ENCODE results near the gene TMEM63C. TPM values are rescaled to one million over a fixed set of nuclear protein-coding genes. Genes with fewer than 3 reads are reported as not detected.

TMEM63C gene
- total RNA-seq, 1 experiment from 2014 or later: 5.2 TPM

DNA sequence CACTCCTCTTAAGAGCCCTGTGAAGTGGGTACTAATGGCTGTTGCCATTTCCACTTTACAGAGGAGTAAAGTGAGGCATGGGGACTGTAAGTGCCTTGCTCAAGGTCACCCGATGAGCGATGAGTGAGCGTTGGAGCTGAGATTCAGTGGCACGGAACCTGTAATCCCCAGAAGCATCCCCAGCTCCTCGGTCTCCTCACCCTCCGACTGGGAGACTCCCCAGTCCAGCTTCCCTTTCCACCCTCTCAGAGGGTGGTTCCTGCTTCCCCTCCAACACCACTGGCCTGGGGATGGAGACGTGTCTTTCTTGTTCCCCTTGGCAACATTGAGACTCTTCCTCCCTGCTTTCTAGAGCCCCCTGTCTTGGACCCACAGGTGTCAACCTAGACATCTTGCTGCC, 32.6 kb downstream of the TMEM63C start:
- no peaks in the 10 kb centered on the region for H3K27me3 ChIP-seq
- no peaks in the 10 kb centered on the region for H3K36me3 ChIP-seq
- H3K27ac ChIP-seq: no peak overlapping the region
- no peak for DNase-seq
- H3K4me1 ChIP-seq: no peaks in the 10 kb centered on the region
- no peak overlapping the region for H3K4me3 ChIP-seq
- H3K9me3 ChIP-seq (replicated peaks): no peaks in the 10 kb centered on the region

DNA sequence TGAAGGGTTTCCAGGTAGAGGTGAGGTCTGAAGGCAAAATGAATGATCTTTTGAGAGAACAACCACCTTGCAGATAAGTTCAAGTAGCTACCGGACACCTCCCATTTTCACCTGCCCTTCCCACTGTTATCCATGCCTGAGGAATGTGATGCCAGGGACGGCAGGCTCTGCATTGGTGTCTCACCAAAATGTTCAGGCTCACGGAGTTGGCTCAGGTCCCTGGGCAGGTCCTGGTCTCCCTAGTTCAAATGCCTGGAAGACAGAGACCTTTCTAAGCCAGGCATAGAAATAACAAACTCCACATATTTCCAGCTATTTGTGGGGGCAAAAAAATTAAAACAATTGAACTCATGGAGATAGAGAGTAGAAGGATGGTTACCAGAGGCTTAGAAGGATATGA, 36.0 kb downstream of the TMEM63C start:
- H3K4me1 ChIP-seq: no peaks in the 10 kb centered on the region
- no peaks in the 10 kb centered on the region for H3K36me3 ChIP-seq
- no peaks in the 10 kb centered on the region for H3K27me3 ChIP-seq
- no peak overlapping the region for H3K27ac ChIP-seq
- H3K4me3 ChIP-seq: no peak overlapping the region
- no peaks in the 10 kb centered on the region for H3K9me3 ChIP-seq (replicated peaks)
- no peak for DNase-seq

- Histone ChIP-seq H3K36me3 (no peaks in the 10 kb centered on the region), H3K27me3 (no peaks in the 10 kb centered on the region), H3K27ac (no peak overlapping the region), H3K9me3 (replicated peaks) (no peaks in the 10 kb centered on the region), H3K4me3 (no peak overlapping the region), H3K4me1 (no peaks in the 10 kb centered on the region)
- DNase-seq: no peak
Measured at GRCh38 chr14:77219591-77219990, 38.0 kb downstream of the TMEM63C start.

- Histone ChIP-seq H3K27ac (no peak overlapping the region), H3K4me3 (no peak overlapping the region), H3K36me3 (no peaks in the 10 kb centered on the region), H3K27me3 (no peaks in the 10 kb centered on the region), H3K4me1 (no peaks in the 10 kb centered on the region), H3K9me3 (replicated peaks) (no peaks in the 10 kb centered on the region)
- DNase-seq: no peak
Measured at GRCh38 chr14:77220246-77221017, 38.8 kb downstream of the TMEM63C start.

DNA sequence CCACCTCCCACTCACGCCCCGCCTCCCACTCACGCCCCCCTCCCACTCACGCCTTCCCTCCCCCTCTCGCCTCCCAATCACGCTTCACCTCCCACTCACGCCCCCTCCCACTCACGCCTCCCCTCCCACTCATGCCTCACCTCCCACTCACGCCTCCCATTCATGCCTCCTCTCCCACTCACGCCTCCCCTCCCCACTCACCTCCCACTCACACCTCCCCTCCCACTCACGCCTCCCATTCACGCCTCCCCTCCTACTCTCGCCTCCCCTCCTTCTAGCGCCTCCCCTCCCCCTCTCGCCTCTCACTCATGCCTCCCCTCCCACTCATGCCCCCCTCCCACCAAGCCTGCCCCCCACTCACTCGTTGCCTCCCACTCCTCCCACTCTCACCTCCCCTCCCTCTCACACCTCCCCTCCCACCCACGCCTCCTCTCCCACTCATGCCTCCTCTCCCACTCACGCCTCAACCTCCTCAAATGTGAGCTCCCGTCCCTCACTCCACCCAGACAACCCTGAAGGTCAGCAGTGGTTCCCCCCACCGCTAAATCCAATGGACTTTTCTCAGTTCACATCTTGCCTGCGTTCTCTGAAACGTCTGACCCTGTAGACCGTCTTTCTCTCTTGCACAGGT, 39.8 kb downstream of the TMEM63C start:
- H3K27ac ChIP-seq: no peak overlapping the region
- no peak overlapping the region for H3K4me3 ChIP-seq
- DNase-seq: no peak
- H3K36me3 ChIP-seq: no peaks in the 10 kb centered on the region
- H3K4me1 ChIP-seq: no peaks in the 10 kb centered on the region
- H3K9me3 ChIP-seq (replicated peaks): no peaks in the 10 kb centered on the region
- no peaks in the 10 kb centered on the region for H3K27me3 ChIP-seq

GRCh38 chr14:77222546-77223225, 41.1 kb downstream of the TMEM63C start:
- H3K36me3 ChIP-seq: no peaks in the 10 kb centered on the region

GRCh38 chr14:77224212-77224611, 42.6 kb downstream of the TMEM63C start:
- DNase-seq: no peak
- no peaks in the 10 kb centered on the region for H3K36me3 ChIP-seq
- H3K27ac ChIP-seq: no peak overlapping the region
- H3K4me1 ChIP-seq: no peaks in the 10 kb centered on the region
- no peaks in the 10 kb centered on the region for H3K9me3 ChIP-seq (replicated peaks)
- H3K27me3 ChIP-seq: no peaks in the 10 kb centered on the region
- H3K4me3 ChIP-seq: no peak overlapping the region

More at GRCh38 chr14:77222546-77223225, 41.1 kb downstream of the TMEM63C start:
- Histone ChIP-seq H3K9me3 (replicated peaks) (no peaks in the 10 kb centered on the region), H3K27me3 (no peaks in the 10 kb centered on the region), H3K27ac (no peak overlapping the region), H3K4me3 (no peak overlapping the region), H3K4me1 (no peaks in the 10 kb centered on the region)
- DNase-seq: no peak

- no peak for DNase-seq
- Histone ChIP-seq H3K36me3 (no peaks in the 10 kb centered on the region), H3K4me3 (no peak overlapping the region), H3K9me3 (replicated peaks) (no peaks in the 10 kb centered on the region), H3K27me3 (no peaks in the 10 kb centered on the region), H3K4me1 (no peaks in the 10 kb centered on the region), H3K27ac (no peak overlapping the region)
Measured at GRCh38 chr14:77225254-77225653, 43.7 kb downstream of the TMEM63C start.

DNA sequence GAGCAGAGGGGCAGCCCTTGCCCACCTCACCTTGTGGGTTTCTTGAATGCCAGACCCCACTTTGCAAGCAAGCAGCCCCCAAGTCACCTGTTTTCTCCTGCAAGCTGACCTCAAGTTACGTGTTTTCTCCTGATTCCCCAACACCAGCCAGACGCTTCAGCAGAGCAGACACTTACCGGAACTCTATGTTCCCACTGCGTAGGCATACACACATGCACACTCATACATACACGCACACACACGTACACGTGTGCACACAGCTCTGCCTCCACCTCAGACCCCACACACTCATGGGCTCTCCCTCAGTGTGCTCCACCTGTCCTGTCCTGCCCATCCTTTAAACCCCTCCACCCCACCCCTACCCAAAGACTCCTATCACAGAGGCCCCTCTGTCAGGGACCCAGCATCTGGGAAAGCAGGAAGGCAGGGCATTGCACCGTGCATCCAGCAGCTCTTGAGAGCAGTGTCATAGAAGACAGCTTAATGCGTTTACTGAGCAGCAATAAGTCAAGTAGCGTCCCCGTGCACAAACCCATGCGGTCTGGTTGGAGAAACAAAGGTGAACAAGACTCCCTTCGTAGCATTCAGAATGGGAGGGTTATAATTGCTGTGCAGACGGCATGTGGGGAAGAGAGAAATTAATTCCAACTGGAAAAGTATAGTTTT, 44.4 kb downstream of the TMEM63C start:
- no peak for DNase-seq
- H3K27me3 ChIP-seq: no peaks in the 10 kb centered on the region
- no peaks in the 10 kb centered on the region for H3K9me3 ChIP-seq (replicated peaks)
- H3K4me1 ChIP-seq: no peaks in the 10 kb centered on the region
- H3K4me3 ChIP-seq: no peak overlapping the region
- H3K27ac ChIP-seq: no peak overlapping the region
- no peaks in the 10 kb centered on the region for H3K36me3 ChIP-seq

GRCh38 chr14:77228056-77228455, 46.5 kb downstream of the TMEM63C start:
- no peaks in the 10 kb centered on the region for H3K9me3 ChIP-seq (replicated peaks)
- DNase-seq: no peak
- H3K27me3 ChIP-seq: no peaks in the 10 kb centered on the region
- no peak overlapping the region for H3K27ac ChIP-seq
- H3K4me3 ChIP-seq: no peak overlapping the region
- no peaks in the 10 kb centered on the region for H3K36me3 ChIP-seq
- no peaks in the 10 kb centered on the region for H3K4me1 ChIP-seq

GRCh38 chr14:77230914-77231313, 49.3 kb downstream of the TMEM63C start:
- no peaks in the 10 kb centered on the region for H3K27me3 ChIP-seq
- H3K4me3 ChIP-seq: no peak overlapping the region
- no peaks in the 10 kb centered on the region for H3K9me3 ChIP-seq (replicated peaks)
- H3K27ac ChIP-seq: no peak overlapping the region
- DNase-seq: no peak
- no peaks in the 10 kb centered on the region for H3K36me3 ChIP-seq
- H3K4me1 ChIP-seq: no peaks in the 10 kb centered on the region

DNA sequence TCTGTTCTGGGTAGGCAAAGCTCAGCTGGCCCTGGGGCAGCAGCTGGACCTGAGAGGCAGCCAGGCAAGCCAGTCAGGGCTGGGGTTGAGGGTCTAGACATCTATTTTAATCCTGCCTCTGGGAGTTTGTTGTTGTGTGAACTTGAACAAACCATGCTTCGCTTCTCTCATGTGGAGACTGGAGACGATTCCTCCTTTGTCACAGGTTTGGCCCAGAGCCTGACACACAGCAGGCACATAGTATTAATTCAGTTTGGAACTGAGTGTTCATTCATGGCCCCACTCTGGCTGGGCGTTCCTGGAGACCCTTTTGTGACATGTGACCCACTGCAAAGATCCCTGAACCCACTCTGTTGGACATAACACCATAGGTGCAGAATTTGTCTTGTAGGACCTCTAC, 50.1 kb downstream of the TMEM63C start:
- H3K27me3 ChIP-seq: no peaks in the 10 kb centered on the region
- H3K4me3 ChIP-seq: no peak overlapping the region
- H3K27ac ChIP-seq: no peak overlapping the region
- H3K9me3 ChIP-seq (replicated peaks): no peaks in the 10 kb centered on the region
- DNase-seq: no peak
- no peaks in the 10 kb centered on the region for H3K36me3 ChIP-seq
- no peaks in the 10 kb centered on the region for H3K4me1 ChIP-seq

GRCh38 chr14:77236814-77237213, 55.2 kb downstream of the TMEM63C start:
- Histone ChIP-seq H3K27me3 (no peaks in the 10 kb centered on the region), H3K9me3 (replicated peaks) (no peaks in the 10 kb centered on the region), H3K36me3 (no peaks in the 10 kb centered on the region), H3K27ac (no peak overlapping the region), H3K4me3 (no peak overlapping the region), H3K4me1 (no peaks in the 10 kb centered on the region)
- DNase-seq: no peak

GRCh38 chr14:77238356-77238755, 56.8 kb downstream of the TMEM63C start:
- no peaks in the 10 kb centered on the region for H3K27me3 ChIP-seq
- no peak overlapping the region for H3K27ac ChIP-seq
- H3K4me1 ChIP-seq: no peaks in the 10 kb centered on the region
- no peaks in the 10 kb centered on the region for H3K9me3 ChIP-seq (replicated peaks)
- no peaks in the 10 kb centered on the region for H3K36me3 ChIP-seq
- DNase-seq: no peak
- no peak overlapping the region for H3K4me3 ChIP-seq

- H3K36me3 ChIP-seq: no peaks in the 10 kb centered on the region
- H3K9me3 ChIP-seq (replicated peaks): no peaks in the 10 kb centered on the region
- H3K27ac ChIP-seq: no peak overlapping the region
- peak; percentile 23 to 52 for DNase-seq
- H3K27me3 ChIP-seq: no peaks in the 10 kb centered on the region
- no peaks in the 10 kb centered on the region for H3K4me1 ChIP-seq
- no peak overlapping the region for H3K4me3 ChIP-seq
Measured at GRCh38 chr14:77238996-77239395, 57.4 kb downstream of the TMEM63C start.

Measured in SJCRH30 (cell line).